GM13977 (cell line): ENCODE data around the gene ATP6AP1.
A peak's percentile ranks its signal among the peaks of the same experiment; 100 is the strongest.

Source experiments
- DNase-seq: peaks from one replicate; pipeline ENCODE4 v3.0.0; 2012; ENCODE audit warnings: low spot score
- CTCF ChIP-seq: IDR thresholded peaks from 2 replicates; pipeline ENCODE4 v1.5.1; 2012; ENCODE audit warnings: mild to moderate bottlenecking, control low read depth; ENCODE audit not compliant: insufficient read depth; ENCODE audit errors: extremely low read depth, missing control alignments
- in situ Hi-C: fragments of 300-500 bp; cut with MboI; formaldehyde crosslinking; loops from one replicate; pipeline ENCODE4 v1.12.0; 2022; ENCODE audit warnings: low sequenced_read_pairs, low pct_unique_long_range_greater_than_20kb, mixed read lengths, inconsistent platforms; ENCODE audit not compliant: unreplicated experiment

Gene ATP6AP1

DNA sequence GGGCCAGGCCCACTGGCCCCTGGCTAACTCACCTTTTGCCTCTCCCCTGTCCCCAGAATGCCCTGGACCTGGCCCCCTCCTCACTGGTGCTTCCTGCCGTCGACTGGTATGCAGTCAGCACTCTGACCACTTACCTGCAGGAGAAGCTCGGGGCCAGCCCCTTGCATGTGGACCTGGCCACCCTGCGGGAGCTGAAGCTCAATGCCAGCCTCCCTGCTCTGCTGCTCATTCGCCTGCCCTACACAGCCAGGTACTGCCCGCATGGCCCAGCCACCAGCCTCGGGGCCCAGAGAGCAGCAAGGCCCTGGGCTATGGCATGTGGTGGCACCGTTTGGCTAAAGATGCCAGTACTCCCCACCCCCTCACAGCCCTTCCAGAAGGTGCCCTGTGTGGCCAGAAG lies 3.7 kb downstream of the ATP6AP1 start:
- no peak for TF ChIP-seq CTCF
- no peak for DNase-seq
- in situ Hi-C loops = no loop called here

GRCh38 chrX:154433605-154434004 lies 5.1 kb downstream of the ATP6AP1 start:
- in situ Hi-C loops = no loop called here
- no peak for TF ChIP-seq CTCF
- DNase-seq = no peak

DNA sequence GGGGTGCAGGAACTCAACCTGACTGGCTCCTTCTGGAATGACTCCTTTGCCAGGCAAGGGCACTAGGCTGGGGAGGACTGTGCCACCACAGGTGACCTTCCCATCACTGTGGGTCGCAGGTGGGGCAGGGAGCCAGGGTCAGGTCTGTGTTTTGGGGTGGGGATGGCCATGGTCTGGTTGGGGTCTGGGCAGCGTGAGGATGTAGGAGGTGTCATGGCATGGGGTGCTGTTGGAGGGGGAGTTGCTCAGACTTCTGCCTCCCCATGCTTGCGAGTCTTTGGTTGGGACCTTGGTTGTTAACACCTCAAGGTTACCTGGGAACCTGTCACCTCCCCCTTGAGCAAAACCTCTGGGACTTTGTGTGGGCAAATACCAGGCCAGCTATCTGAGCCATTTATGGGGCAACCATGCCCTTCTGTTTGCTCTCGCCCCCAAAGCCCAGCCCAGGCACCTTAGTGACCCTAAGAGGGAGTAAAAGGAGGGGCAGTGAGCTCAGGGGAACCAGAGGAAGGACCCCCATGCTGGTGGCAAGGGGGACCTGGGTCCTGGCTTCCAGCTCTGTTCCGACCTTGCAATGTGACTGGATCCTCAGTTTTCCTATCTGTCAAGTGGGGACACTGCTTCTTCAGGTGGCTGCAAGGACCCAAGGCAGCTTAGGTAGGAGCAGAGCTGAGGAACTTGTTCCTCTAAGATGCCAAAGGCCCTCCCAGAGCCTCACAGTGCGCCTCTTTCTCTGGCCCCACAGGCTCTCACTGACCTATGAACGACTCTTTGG lies 6.1 kb downstream of the ATP6AP1 start:
- DNase-seq = no peak
- in situ Hi-C loops = no loop called here
- TF ChIP-seq CTCF = no peak

DNA sequence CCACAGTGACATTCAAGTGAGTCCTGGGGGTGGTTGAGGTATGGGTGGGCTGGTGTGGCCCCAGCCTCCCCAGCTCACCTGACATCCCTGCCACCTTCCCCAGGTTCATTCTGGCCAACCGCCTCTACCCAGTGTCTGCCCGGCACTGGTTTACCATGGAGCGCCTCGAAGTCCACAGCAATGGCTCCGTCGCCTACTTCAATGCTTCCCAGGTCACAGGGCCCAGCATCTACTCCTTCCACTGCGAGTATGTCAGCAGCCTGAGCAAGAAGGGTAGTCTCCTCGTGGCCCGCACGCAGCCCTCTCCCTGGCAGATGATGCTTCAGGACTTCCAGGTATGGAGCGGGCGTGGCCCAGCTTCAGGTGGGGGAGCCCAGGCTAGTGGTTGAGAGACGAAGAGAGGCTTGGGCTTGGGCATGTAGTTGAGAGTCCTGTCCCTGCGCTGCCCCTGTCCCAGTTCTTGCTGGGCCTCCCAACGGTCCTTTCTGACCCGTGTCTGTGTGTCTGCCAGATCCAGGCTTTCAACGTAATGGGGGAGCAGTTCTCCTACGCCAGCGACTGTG lies 6.8 kb downstream of the ATP6AP1 start:
- no peak for DNase-seq
- no peak for TF ChIP-seq CTCF
- in situ Hi-C loops = no loop called here

DNA sequence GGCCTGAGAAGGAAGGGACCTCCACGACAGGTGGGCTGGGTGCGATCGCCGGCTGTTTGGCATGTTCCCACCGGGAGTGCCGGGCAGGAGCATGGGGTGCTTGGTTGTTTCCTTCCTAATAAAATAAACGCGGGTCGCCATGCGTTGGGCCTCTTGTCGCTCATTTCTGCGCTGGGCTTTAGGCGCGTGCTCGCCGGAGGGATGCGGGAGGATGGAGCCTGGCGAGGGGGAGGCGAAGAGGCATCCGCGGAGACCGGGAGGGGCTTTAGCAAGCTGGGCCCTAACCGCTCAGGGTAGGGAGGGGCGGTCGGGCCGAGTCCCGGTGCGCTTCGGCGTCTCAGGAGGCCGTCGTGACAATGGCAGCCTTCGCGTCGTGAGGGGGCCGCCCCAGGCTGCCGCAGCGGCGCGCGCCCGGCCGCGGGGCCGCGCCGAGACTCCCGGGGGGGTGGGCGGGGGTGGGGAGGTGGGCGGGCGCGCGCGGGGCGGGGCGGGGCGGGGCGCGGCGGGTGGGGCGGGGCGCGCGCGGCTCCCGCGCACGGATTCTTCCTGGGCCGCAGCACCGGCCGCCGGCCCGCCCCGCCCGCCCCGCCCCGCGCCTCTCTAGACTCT lies 8.0 kb downstream of the ATP6AP1 start:
- no peak for TF ChIP-seq CTCF
- in situ Hi-C loops = no loop called here
- peak; percentile 89 for DNase-seq

DNA sequence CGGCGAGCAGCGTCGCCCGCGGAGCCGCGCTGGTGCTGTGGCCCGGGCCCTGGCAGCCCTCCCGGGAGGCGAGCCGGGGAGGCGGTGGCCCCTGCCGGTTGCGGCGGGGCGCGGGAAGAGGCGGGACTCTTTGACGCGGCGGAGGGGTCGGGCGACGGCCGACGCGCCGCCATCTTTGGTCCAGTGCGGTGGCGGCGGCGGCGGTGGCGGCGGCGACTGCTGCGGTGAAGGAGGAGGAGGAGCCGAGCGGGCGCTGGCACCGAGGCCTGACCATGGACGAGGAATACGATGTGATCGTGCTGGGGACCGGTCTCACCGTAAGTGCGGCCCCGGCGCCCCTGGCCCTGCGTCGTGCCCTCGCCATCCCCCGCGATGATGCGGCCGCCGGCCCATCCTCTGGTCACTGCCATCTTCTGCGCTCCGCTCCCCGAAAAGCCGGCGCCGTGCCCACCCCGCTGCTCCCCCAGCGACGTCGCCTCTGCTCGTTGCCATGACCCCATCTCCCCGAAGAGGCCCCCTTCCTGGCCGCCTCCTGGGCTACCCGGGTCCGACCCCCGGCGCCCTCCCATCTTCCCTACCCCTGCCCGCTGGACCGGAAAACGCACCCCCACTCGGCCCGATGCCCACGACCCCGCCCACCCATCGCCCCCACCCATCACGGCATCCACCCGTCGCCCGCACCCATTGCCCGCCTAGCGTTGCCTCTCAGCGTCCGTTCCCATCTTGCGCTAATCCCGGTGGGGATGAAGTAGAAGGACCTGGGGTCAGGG lies 8.7 kb downstream of the ATP6AP1 start, which contains the start of gene GDI1:
Gene GDI1, plus strand, starts transcription at position 172 of the 770 bp plus-strand sequence. Its CDS starts 101 bp downstream, at position 273.
- DNase-seq = peak; percentile 75
- no peak for TF ChIP-seq CTCF
- in situ Hi-C loops = no loop called here
